NCI-H345 (cell line): ENCODE measurements around the gene ABCC10.
"Not testable (repeated sequence)": the region's sequence is repeated elsewhere in the genome, so short reads cannot be mapped to it uniquely, and the experiment has no call there.

ENCODE experiments used
- DNase-seq: peaks from one replicate; lab custom pipeline; 2025; lab: John Stamatoyannopoulos, UW

Gene ABCC10

GRCh38 chr6:43407296-43407695, 20.0 kb upstream of the ABCC10 start:
- no peak for DNase-seq

GRCh38 chr6:43408259-43408658, 19.1 kb upstream of the ABCC10 start:
- no peak for DNase-seq

GRCh38 chr6:43410776-43411175, 16.6 kb upstream of the ABCC10 start:
- not testable (repeated sequence) for DNase-seq

- DNase-seq = no peak
Observed at GRCh38 chr6:43412541-43412940, 14.8 kb upstream of the ABCC10 start.

- DNase-seq = no peak
Observed at GRCh38 chr6:43413002-43413401, 14.3 kb upstream of the ABCC10 start.

- DNase-seq = not testable (repeated sequence)
Observed at GRCh38 chr6:43415275-43415674, 12.1 kb upstream of the ABCC10 start.

GRCh38 chr6:43416935-43417334, 10.4 kb upstream of the ABCC10 start:
- DNase-seq = no peak

GRCh38 chr6:43420012-43420709, 7.2 kb upstream of the ABCC10 start:
- no peak for DNase-seq

GRCh38 chr6:43421831-43422230, 5.5 kb upstream of the ABCC10 start:
- no peak for DNase-seq

GRCh38 chr6:43425083-43425482, 2.3 kb upstream of the ABCC10 start:
- not testable (repeated sequence) for DNase-seq

GRCh38 chr6:43426928-43427405, 374 bp upstream of the ABCC10 start:
- no peak for DNase-seq

GRCh38 chr6:43428112-43428570, 800 bp downstream of the ABCC10 start:
- no peak for DNase-seq

- no peak for DNase-seq
Observed at GRCh38 chr6:43428874-43429273, 1.5 kb downstream of the ABCC10 start.

- no peak for DNase-seq
Observed at GRCh38 chr6:43432009-43432945, 4.9 kb downstream of the ABCC10 start.

- no peak for DNase-seq
Observed at GRCh38 chr6:43433148-43433547, 5.8 kb downstream of the ABCC10 start.

GRCh38 chr6:43434001-43434840, 6.9 kb downstream of the ABCC10 start:
- no peak for DNase-seq

- no peak for DNase-seq
Observed at GRCh38 chr6:43434943-43435342, 7.6 kb downstream of the ABCC10 start.

- DNase-seq = no peak
Observed at GRCh38 chr6:43435682-43436437, 8.5 kb downstream of the ABCC10 start.

GRCh38 chr6:43436577-43437282, 9.4 kb downstream of the ABCC10 start:
- DNase-seq = no peak

GRCh38 chr6:43437700-43438099, 10.4 kb downstream of the ABCC10 start:
- no peak for DNase-seq

- no peak for DNase-seq
Observed at GRCh38 chr6:43442935-43443334, 15.6 kb downstream of the ABCC10 start.
